Ishikawa (cell line): ENCODE data around the gene TGFBI.

ENCODE experiments used
- CEBPB ChIP-seq: IDR thresholded peaks from 2 replicates; pipeline ENCODE4 v1.6.1; 2012
- CREB1 ChIP-seq: IDR thresholded peaks from 2 replicates; pipeline ENCODE4 v1.6.1; 2012; ENCODE audit warnings: low read depth
- EGR1 ChIP-seq: IDR thresholded peaks from 2 replicates; pipeline ENCODE4 v1.6.1; 2012
- EP300 ChIP-seq: IDR thresholded peaks from 2 replicates; pipeline ENCODE4 v1.6.1; 2012; ENCODE audit warnings: borderline replicate concordance
- FOXM1 ChIP-seq: IDR thresholded peaks from 2 replicates; pipeline ENCODE4 v1.6.1; 2012; ENCODE audit warnings: low read depth, borderline replicate concordance
- MAX ChIP-seq: IDR thresholded peaks from 2 replicates; pipeline ENCODE4 v1.6.1; 2012
- NFIC ChIP-seq: IDR thresholded peaks from 2 replicates; pipeline ENCODE4 v1.6.1; 2012
- RAD21 ChIP-seq: IDR thresholded peaks from 2 replicates; pipeline ENCODE4 v1.6.1; 2012; ENCODE audit warnings: low read depth
- REST ChIP-seq: IDR thresholded peaks from 2 replicates; pipeline ENCODE4 v1.6.1; 2012; ENCODE audit warnings: low read depth, mild to moderate bottlenecking
- TAF1 ChIP-seq: IDR thresholded peaks from 2 replicates; pipeline ENCODE4 v1.6.1; 2012; ENCODE audit warnings: low read depth, mild to moderate bottlenecking
- TCF12 ChIP-seq: IDR thresholded peaks from 2 replicates; pipeline ENCODE4 v1.6.1; 2012; ENCODE audit warnings: low read depth
- TEAD4 ChIP-seq: IDR thresholded peaks from 2 replicates; pipeline ENCODE4 v1.6.1; 2012
- USF1 ChIP-seq: IDR thresholded peaks from 2 replicates; pipeline ENCODE4 v1.6.1; 2012
- YY1 ChIP-seq: IDR thresholded peaks from 2 replicates; pipeline ENCODE4 v1.6.1; 2012; ENCODE audit warnings: low read depth
- ZBTB7A ChIP-seq: IDR thresholded peaks from 2 replicates; pipeline ENCODE4 v1.6.1; 2012; ENCODE audit warnings: low read depth

The TGFBI gene

GRCh38 chr5:136104306-136104965, 75.6 kb downstream of the TGFBI start:
- TF ChIP-seq USF1 (no peak), EGR1 (no peak)

- TF ChIP-seq REST (no peak), TAF1 (no peak), NFIC (no peak), RAD21 (no peak), YY1 (no peak), FOXM1 (no peak), EP300 (no peak), CEBPB (no peak), EGR1 (no peak), TCF12 (no peak), ZBTB7A (no peak), MAX (no peak), TEAD4 (no peak), USF1 (no peak), CREB1 (no peak)
Observed at GRCh38 chr5:136106351-136107031, 77.7 kb downstream of the TGFBI start.

- TF ChIP-seq FOXM1 (no peak), TAF1 (no peak), RAD21 (no peak), TEAD4 (no peak), CREB1 (no peak), REST (no peak), EP300 (no peak), CEBPB (no peak), YY1 (no peak), ZBTB7A (no peak), MAX (no peak), EGR1 (no peak), TCF12 (no peak), USF1 (no peak), NFIC (no peak)
Observed at GRCh38 chr5:136108180-136108611, 79.4 kb downstream of the TGFBI start.

GRCh38 chr5:136108766-136109165, 80.0 kb downstream of the TGFBI start:
- TF ChIP-seq ZBTB7A (no peak), CREB1 (no peak), NFIC (no peak)

- no peak for TF ChIP-seq RAD21
Observed at GRCh38 chr5:136109453-136110135, 80.8 kb downstream of the TGFBI start.
